ENCODE data around the gene KIFC3.
"Not testable (repeated sequence)": the region's sequence is repeated elsewhere in the genome, so short reads cannot be mapped to it uniquely, and the experiment has no call there.

Gene KIFC3

DNA sequence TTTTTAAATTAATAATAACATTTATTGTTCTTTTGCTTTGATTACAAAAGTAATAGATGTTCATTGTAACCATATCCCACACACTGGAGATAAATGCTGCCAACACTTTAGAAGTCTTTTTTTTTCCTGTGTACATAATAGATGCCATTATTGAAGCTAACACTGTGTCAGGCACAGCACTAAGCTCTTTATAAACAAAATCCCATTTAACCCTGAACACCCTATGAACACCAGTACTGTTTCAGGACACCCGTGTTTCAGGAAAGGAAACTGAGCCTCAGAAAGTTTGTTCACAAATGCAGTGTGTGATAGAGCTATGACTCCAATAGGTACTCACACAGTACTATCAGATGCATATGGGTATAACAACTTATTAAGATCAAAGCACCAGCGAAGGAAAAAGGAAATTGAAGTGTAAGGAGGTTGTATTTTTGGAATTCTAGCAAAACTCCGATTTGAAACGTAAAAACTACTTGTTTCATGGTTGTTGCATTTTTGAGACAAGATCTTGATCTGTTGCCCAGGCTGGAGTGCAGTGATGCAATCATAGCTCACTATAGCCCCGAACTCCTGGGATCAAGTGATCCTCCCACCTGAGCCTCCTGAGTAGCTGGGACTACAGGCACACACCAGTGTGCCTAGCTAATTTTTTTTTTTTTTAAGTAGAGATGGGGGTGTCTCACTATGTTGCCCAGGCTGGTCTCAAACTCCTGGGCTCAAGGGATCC is 2.0 kb upstream of the KIFC3 start:
- DNase-seq: no peak

DNA sequence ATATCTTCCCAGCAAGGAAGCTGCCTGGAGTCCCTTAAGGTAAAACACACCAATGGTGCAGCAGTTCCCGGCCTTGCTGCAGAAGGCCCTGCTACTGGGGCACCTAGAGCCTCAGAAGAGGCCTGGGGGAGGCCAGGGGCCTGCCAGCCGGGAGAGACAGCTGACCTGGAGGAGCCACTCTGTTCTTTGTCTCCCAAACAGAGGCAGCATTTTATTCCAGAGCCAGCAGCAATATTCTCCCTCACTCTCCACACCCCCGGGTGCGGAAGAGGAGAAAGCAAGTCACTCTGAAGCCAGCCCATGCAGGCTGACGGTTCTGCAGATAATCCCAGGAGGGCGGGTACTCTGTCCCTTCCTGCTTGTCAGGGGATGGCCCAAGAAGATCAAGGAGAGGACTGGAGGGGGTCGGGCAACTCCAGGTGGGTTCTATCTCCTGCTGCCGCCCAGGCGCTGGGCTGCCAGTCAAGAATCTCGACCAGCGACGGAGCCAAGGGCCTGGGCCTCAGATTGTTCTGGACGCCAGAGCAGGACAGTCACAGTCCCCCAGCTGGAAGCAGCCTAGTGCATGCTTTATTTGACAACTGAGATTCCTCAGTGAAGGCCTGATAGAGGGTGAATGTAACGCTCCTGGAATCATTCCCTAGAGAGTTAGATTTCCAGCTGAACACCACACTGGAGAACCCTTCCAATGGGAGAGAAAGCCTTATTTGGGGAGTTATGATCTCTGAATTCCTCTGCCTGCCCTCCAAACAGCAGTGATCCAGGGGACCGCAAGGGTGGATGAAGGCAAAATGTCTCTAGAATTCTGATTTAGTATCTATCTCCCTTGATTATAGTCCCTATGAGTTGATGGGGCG is 1.1 kb upstream of the KIFC3 start:
- DNase-seq: no peak

DNA sequence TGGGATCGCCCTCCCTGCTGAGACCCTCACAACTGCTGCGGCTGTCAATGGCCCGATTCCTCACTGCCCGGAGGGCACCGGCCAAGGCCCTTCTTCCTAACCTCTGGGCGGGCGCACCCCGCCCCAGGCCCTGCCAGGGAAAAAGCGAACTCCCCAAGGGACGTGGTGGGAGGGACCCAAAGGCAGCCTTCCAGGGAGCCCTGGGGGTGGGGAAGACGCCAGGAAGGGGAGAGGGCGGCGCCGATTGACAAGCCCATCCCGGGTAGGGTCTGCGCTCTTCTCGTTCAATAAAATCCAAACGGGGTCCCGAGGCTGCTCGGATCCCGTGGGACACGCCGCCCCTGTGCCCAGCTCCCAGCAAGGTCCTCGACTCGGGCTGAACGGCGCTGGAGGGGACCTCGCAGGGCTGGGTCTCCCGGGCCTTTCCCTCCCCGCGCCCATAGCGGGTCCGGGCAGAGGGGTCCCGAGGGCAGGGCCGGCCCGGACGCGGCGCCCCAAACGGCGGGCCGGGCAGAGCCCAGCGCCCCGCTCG is 416 bp downstream of the KIFC3 start:
- DNase-seq: no peak

DNA sequence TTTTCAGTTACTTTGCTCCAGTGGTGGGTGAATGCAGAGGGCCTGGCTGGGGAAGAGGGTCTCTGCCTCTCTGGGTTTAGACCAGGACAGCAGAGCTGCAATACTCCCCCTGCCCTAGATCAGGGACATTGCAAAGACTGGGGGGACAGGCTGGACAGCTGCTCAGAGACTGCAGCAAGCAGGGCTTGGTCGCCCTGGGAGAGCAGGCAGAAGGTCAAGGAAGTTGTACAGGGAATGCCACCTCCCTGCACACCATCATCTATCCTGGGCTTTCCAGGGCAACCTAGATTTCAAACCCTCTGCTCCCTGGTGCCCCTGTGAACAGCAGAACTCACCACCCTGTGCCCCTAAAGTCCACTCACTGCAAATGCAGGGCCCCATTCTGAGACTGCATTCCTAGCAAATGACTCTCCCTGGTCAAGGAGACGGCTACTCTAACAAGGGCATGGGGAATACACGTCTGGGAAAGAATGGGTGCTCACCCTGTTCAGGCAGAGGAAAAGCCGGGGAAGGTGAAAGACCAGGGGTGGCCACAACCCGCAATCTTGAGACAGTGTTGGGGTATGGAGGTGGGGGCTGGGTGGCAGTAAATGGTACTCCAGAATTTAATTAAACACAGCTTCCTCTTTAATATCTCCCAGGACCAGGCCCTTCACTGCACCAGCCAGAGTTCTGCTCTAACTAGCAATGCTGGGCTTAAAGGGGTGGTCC is 1.0 kb downstream of the KIFC3 start:
- DNase-seq: no peak

DNA sequence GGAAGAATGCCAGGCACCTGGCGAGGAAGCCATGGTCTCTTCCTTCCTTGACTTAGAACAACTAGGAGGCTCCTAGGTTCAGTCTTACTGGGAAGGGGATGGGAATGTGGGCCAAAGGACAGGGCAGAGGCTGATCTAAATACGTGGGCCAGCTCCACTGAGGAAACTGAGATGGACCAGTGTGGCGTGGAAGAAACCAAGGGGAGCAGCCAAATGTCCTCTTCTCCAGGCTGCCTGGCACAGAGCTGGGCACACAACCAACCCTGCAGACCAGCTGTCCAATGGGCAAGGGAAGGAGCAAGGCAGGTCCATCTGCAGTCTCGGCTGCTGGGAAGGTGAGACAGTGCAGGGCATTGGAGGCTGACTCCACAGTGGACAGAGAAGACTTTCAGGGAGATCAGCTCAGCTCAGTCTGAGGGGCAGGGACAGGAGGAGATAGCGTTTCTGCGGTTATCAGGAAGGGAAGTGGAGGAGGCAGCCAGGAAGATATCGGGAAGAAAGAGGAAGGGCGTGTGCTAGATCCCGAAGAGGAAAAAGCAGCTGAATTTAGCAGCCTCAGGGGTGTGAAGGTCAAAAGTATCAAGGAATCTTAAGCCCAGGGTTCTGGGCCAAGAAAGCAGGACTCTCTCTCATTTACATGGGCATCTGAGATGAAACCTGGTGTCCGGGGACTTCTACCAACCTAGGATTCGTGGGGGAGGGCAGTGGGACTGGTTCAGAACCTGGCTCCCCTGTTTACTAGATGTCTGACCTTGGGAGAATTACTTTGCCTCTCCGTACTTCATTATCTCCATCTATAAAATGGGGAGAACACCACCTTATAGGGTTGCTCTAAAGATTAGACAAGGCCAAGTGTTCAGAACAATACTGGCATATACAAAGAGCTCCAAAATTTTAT is 1.8 kb downstream of the KIFC3 start:
- no peak for DNase-seq

DNA sequence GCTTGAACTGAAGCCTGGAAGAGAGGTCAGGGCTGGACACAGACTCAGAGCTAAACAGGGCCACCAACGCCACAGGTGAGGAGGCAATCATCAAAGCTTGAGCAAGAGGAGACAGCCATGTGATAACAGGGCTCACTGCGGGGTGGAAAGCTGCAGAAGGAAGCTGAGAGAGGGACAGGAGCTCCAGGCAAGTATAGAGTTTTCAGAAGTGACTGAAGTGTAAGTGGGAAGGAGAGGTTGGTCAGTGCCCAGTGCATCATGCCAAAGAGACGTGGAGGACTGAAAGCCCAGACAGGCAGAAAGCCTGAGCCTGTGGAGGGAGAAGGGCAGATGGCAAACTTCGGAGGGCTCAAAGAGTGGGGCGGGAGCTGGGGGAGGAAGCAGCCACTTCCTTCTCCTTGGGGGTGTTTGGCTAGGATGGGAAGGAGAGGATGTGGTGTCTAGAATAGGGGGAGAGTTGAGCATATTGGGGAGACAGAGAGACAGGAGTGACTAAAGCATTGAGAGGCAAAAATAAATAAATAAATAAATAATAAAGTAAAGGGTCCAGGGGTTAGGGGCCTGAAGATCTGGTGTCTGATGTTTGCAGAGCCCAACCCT is 2.6 kb downstream of the KIFC3 start:
- DNase-seq: no peak

DNA sequence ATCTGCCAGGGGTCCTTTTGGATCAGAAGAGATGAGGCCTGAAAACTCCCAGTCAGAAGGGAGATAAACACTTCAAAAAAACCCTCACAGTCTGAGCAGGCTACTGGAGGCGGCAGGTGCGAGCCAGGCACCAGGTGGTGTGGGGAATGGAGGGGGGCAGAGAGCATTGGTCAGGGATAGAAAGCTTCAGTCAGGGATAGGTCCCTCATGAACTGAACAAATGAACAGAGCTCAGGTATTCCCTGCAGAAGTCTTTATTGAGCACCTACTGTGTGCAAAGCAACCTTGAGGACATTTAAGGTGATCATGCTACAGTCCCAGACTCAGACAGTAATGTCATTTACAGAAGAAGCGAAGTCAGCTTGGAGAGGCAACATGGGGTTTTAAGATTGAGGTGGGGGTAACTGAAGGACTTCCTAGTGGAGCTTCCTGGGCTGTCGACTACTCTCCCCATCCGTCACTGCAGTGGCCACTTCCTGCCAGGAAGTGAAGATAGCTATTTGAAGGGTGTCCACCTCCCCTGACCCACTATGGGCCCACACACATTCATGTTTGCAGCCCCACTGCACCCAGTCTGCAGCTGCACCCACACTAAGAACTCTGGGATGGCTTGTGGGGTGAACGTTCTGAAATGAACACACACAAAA is 3.2 kb downstream of the KIFC3 start:
- no peak for DNase-seq

DNA sequence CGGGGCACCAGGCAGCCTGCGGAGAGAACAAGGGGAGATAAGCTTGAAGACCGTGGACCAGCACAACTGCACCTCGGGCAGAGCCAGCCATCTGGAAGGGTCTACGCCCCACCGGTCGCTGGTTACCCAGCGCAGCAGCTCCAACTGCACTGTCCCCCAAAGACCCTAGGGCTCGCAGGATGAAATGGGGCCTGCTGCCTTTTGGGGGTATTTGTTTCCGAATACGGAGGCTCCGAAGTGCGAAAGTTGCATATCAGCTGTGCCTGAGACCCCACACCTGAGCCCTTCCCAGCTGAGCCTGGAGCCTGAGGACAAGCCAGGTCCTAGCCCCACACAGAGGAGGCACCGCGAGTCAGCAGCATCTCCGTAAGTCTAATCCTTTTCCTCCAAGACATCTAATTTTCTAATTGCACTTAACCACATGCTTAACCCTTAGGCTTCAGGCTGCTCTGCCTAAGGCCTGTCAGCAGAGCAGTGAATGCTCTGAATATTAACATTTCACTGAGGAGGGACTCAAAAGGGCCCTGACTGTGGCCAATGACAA is 4.0 kb downstream of the KIFC3 start:
- DNase-seq: no peak

DNA sequence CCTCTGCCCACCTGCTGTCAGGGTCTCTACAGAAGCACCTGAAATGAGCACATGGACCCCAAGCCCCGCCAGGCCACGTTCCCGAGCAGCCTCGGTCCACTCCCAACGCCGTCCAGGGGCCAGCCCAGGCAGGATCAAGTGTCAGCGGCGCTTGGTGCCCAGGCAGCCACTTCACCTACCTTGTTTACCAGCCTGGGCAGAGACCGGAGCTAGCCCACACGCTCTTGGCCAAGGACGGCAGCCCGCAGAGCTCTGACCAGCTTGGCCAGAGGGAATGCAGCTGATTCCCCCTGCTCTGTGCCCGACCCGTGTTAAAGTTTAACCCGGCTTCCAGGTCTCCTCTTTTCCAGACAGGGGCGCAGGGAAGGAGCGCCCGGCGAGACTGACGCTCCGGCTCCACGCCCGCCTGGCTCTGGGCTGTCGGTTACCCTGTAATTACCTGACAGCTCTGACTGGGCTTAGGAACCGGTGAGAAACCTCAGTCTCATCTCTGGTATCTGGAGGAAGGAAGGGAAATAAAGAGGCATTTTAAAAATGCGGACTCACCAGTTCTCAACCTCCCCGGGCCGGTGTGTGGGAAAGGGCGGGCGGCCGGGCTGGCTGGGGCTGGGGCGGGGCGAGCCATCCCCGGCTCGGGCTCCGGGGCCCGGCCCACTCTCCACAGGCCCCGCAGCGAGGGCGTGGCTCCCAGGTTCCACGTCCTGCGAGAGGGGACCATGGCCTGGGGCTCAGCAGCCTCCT is 4.6 kb downstream of the KIFC3 start:
- no peak for DNase-seq

DNA sequence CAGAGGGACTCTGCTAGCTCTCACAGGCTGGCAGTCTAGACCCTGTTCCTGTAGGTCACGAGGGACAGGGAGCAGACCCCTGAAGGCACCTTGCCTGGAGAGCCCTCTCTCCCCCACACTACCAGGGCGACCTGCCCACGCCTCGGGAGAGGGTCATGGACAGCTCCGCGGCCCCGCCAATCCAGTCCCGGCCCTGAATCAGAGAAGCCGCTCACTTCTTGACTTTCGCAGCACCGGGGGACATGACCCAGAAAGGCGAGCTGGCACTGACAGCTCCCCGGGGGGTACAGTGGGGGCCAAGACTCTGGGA is 5.1 kb downstream of the KIFC3 start:
- no peak for DNase-seq

DNA sequence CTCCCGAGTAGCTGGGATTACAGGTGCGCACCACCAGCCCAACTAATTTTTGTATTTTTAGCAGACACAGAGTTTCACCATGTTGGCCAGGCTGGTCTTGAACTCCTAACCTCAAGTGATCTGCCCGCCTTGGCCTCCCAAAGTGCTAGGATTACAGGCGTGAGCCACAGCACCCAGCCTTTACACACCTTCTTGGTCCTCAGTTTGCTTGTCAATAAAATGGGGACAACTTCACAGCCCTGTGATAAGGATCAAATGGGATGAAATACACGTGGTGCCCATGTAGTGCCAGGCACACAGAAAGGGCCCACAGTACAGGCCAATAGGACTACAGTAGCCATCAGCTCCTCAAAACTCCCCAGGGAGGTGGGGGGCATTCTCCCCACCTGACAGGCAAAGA is 6.3 kb downstream of the KIFC3 start:
- not testable (repeated sequence) for DNase-seq

DNA sequence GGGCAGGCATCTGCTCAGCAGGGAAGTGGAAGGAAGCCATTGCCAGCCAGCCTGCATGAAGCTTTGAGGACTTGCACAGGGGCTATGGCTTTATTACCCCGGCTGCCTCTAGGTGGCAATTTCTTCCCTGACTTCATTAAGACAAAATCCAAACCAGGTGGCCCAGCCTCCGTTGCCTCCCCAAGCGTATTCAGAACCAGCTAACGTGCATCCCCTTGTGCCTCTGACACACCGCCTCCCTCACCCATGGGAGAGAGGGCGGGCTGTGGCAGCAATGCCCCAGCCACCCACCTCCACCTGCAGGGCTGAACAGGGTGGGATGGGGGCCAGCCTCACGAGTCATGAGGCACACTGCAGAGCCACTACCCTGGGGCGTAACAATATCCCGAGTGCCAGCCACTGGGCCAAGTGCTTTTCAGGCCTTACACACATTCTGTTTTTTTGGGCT is 6.8 kb downstream of the KIFC3 start:
- DNase-seq: peak; percentile 27

DNA sequence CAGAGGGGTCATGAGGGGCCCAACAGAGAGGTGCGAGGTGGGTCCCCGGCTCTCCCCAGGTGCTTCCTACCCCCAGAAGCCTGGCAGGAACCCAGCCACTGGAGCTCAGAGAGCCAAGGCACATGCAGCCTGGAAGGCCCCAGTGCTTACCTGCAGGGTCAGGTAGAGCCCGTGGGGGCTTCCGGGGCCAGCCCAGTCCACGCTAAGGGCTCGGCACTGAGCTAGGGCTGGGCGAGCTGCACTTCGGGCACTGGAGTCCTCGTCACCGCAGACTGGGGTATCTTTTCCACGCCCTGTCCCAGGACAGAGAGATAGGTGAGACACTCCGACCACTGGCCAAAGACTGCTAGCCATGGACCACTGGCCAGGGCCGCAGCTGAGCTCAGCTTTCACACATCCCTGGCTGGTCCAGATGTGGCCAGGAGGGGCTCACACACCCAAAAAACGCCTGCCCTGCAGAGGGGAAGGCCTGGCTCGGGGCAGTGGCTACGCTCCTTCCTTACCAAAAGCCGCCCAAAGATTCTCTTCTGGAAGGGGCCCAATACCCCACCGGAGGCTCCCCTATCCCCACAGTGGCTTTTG is 7.4 kb downstream of the KIFC3 start:
- DNase-seq: no peak

DNA sequence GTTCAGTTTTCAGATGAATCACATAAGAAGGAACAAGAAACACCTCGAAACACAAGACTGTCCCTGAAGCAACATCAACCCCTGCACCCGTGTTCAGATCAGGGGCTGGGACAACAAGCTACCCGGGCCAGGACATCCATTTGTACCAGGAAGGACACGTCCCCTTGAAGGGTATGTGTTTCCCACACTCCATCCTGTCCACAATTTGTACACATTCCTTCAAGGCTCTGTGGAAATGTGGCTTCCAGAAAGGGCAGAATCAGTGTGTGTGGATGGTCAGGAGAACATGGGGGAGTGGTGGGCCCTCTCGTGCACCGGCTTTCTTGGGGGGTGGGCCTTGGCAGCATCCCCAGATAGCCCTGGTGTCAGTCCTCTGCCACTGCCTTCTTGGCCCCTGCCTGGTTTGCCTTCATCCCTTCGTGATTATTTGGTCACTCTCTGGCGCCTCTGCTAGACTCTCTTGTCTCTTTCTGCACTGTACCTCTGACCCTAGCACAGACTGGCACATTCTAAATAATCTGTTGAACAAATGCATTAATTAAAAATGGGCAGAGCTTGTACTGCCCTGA is 10.3 kb downstream of the KIFC3 start:
- DNase-seq: no peak

DNA sequence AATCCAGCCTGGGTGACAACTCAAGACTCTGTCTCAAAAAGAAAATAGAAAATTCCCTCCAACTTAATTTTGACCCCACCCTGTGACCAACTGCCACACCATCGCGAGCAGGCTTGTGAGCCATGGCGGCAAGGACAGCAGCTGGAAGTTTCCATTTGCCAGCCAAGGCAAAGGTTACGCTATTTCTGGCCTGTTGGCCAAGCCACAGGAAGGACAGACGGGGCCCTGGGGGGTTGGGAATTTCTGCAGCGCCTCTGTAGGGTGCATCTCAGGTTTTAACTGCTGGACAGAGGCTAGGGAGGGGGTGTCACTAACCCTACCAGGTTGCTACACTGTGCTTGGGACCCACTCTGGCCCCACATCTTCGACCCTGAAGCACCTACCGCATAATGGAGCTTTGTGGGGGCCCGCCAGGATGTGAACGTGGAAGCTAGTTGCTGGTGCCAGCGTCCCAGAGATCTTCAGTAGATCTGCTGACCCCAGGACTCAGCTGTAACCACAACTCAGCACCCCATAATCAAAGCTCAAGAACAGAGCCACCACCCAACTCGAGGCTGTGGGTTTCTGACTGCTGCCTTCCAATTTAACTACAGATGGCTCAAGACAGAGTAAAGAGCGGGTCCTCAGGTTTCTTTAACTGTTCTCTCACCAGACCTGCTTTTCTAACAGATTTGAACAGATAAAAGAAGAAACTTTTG is 10.9 kb downstream of the KIFC3 start:
- DNase-seq: no peak

DNA sequence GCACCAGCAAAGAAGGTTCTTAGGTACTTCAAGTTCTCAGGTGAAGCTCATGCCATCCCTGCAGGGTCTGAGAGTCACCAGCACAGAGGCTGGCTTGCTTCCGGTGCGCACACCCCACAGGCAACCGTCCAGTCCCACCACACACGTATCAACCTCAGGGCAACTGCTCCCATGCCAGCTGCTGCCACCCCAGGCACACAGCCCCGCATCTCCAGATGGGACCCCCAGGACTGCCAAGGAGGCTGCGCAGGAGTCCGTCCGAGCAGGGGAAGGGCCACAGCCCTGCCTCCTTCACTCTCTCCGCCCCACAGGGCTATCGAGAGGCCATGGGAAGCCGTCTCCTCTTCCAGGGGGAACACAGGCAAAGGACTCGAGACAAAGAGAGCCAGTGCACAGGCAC is 13.3 kb downstream of the KIFC3 start:
- no peak for DNase-seq

DNA sequence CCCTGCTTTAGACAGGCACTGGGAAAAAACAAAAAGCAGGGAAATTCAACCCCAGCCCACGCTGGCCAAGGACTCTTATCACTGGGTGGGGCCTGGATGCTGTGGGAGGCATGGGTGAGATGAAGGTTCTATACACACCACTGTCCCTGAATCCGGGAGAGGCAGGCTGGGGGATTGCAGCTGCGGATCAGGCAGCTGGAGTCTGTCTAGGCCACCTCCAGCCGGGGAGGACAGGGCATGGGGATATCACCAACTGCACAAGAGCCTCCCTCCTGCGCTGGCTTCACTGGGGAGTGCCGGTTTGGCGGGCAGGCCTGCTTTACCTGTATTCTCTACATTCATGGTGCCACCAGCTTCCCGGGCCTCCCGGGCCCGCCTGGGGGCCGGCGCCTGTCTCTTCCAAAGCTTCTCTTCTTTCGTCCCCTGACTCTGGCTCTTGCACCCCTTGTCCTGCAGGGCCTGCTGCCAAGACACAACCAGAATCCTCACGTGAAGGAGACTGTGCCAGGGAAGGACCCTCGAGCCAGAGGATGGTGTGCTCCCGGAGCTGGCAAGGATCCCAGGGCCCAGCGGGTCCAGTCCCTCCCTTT is 13.9 kb downstream of the KIFC3 start:
- DNase-seq: no peak

DNA sequence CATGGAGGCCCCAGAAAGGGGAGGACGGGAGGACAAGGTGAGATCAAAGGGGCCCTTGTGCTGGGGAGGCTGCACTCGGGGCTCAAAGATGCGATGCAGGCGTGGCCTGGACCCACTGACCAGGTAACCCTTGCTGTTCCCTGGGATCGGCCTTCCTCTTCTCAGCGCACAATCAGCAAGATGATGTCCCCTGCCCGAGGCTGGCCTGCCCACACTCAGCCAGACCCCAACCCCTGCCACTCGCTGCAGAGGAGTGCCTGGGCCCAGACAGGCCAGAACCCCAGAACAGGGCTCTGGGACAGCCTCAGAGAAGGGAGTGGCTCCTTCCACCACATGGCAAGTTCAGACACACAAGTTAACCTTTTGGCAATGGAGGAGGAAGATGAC is 14.8 kb downstream of the KIFC3 start:
- DNase-seq: no peak

All from stimulated activated CD4-positive, alpha-beta T cell treated with anti-CD3 and anti-CD28 coated beads, Interleukin-4, amount 100 ng/mL, for 24 hours (primary cell).